HCT116 (cell line): ENCODE results near the gene DCDC2C. TPM values are rescaled to one million over a fixed set of nuclear protein-coding genes. Genes with fewer than 3 reads are reported as not detected.

Experiments
- CBX3 ChIP-seq: IDR thresholded peaks from 2 replicates; pipeline ENCODE4 v1.6.1; 2012; ENCODE audit warnings: low read depth
- ELF1 ChIP-seq: IDR thresholded peaks from 2 replicates; pipeline ENCODE4 v1.6.1; 2012; ENCODE audit warnings: low read depth, borderline replicate concordance
- FOSL1 ChIP-seq: IDR thresholded peaks from 2 replicates; pipeline ENCODE4 v1.6.1; 2012; ENCODE audit warnings: low read depth
- total RNA-seq: library from RNA; stranded (reverse); gene quantifications from one replicate; pipeline ENCODE4 v1.2.1, GENCODE V29; 2021; ENCODE audit not compliant: unreplicated experiment
- TF ChIP-seq, protein P1 (sequence below): IDR thresholded peaks from 2 replicates; pipeline ENCODE4 v1.6.1; 2012; ENCODE audit warnings: low read depth
- TF ChIP-seq, protein P2 (sequence below): IDR thresholded peaks from 2 replicates; pipeline ENCODE4 v1.6.1; 2011; ENCODE audit warnings: mild to moderate bottlenecking, low read length, moderate library complexity; ENCODE audit not compliant: insufficient replicate concordance; ENCODE audit errors: extremely low read depth

The DCDC2C gene
- total RNA-seq, 1 experiment from 2014 or later: not detected

DNA sequence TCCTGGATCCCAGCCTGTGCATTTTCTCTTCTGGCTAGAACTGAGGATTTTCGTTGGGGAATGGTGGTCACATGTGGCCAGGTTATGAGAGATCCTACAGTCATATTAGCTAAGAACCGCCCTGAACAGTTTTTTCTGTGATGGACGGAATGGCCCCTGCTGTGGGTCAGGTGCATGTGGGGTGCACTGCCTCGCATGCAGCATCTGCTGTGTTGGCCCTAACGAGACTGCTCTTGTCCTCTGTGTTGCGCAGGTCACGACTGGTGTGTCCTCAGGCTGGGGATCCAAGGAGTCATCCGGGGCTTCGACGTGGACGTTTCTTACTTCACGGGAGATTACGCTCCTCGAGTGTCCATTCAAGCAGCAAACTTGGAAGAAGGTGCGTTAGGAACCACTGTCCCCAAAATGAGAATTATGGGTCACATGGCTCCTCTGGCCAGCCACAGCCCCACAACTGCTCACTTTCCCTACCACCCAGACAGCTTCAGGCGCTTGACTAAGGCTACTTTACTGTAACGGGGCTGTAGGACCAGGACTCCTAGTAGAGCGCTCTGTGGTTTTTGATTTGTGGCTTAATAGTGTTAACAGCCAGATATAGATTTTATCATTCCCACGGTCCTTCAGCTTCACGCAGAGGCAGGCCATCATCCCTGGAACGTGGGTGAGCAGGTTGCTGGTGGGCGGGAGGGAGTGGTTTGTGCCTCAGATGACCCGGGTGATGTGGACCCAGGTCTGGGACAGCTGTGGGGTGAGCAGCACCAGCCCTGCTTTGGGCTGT, 23.6 kb upstream of the DCDC2C start (continued):
- TF ChIP-seq, protein P1, sequence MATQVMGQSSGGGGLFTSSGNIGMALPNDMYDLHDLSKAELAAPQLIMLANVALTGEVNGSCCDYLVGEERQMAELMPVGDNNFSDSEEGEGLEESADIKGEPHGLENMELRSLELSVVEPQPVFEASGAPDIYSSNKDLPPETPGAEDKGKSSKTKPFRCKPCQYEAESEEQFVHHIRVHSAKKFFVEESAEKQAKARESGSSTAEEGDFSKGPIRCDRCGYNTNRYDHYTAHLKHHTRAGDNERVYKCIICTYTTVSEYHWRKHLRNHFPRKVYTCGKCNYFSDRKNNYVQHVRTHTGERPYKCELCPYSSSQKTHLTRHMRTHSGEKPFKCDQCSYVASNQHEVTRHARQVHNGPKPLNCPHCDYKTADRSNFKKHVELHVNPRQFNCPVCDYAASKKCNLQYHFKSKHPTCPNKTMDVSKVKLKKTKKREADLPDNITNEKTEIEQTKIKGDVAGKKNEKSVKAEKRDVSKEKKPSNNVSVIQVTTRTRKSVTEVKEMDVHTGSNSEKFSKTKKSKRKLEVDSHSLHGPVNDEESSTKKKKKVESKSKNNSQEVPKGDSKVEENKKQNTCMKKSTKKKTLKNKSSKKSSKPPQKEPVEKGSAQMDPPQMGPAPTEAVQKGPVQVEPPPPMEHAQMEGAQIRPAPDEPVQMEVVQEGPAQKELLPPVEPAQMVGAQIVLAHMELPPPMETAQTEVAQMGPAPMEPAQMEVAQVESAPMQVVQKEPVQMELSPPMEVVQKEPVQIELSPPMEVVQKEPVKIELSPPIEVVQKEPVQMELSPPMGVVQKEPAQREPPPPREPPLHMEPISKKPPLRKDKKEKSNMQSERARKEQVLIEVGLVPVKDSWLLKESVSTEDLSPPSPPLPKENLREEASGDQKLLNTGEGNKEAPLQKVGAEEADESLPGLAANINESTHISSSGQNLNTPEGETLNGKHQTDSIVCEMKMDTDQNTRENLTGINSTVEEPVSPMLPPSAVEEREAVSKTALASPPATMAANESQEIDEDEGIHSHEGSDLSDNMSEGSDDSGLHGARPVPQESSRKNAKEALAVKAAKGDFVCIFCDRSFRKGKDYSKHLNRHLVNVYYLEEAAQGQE: no peak
- TF ChIP-seq ELF1 (no peak), FOSL1 (no peak), CBX3 (no peak)
- TF ChIP-seq, protein P2, sequence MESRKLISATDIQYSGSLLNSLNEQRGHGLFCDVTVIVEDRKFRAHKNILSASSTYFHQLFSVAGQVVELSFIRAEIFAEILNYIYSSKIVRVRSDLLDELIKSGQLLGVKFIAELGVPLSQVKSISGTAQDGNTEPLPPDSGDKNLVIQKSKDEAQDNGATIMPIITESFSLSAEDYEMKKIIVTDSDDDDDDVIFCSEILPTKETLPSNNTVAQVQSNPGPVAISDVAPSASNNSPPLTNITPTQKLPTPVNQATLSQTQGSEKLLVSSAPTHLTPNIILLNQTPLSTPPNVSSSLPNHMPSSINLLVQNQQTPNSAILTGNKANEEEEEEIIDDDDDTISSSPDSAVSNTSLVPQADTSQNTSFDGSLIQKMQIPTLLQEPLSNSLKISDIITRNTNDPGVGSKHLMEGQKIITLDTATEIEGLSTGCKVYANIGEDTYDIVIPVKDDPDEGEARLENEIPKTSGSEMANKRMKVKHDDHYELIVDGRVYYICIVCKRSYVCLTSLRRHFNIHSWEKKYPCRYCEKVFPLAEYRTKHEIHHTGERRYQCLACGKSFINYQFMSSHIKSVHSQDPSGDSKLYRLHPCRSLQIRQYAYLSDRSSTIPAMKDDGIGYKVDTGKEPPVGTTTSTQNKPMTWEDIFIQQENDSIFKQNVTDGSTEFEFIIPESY: no peak
- TF ChIP-seq, all 23 proteins: peak for 0
